GM21526 (cell line): ENCODE measurements around the gene PIPOX.

ENCODE experiments used
- ATAC-seq: cut with Tn5 transposase; IDR thresholded peaks from one replicate; pipeline ENCODE4 v1.9.1; 2021; ENCODE audit warnings: moderate library complexity; ENCODE audit not compliant: unreplicated experiment, low FRiP score

PIPOX gene

DNA sequence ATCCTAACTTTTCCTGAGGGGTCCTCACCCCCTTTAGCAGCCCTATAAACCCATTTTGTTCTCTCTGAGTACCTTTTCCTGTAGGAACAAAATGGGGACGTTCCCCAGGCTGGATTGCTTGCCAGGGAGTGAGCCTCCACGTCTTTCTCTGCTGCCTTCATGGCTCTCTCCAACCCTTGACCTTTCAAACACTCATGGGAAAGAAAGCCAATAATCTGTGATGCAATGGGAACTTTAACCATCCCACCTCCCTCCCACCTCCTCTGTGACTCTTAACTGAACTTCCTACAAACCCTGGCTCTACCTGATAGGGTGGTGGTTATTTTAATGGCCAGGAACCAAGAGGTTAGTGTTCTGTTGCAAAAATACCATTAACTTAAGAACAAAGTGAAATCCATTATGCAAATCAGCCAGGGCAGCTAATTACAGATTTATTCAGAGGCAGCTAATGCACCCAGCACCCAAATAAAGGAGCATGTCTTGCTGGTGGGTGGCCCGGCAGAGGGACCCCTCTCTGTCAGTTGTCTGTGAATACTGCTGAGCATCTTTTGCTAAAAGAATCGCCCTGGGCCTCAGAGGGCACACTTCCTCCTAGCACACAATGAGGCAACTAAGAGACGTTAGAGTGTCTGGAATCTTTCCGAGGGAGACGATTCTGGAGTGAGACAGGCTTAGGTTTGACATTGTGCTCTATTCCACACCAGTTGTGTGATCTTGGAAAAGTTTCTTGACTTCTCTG is 3.0 kb downstream of the PIPOX start:
- no peak for ATAC-seq

DNA sequence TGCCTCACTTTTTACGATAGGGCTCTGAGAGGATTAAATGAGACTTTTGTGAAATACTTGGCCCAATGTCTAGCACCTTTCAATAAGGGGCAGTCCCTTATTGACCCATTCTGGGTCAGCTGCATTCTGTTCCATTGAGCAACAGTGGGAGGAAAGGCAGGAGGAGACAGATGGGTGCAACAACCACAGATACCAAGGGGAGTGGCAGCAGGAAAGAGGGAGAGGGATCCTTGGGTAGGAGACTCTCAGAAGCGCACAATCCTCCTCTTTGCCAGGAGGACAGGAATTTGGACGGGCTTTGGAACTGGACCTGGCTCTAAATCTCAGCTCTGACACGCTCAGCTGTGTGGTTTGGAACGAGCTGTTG is 3.5 kb downstream of the PIPOX start:
- no peak for ATAC-seq

DNA sequence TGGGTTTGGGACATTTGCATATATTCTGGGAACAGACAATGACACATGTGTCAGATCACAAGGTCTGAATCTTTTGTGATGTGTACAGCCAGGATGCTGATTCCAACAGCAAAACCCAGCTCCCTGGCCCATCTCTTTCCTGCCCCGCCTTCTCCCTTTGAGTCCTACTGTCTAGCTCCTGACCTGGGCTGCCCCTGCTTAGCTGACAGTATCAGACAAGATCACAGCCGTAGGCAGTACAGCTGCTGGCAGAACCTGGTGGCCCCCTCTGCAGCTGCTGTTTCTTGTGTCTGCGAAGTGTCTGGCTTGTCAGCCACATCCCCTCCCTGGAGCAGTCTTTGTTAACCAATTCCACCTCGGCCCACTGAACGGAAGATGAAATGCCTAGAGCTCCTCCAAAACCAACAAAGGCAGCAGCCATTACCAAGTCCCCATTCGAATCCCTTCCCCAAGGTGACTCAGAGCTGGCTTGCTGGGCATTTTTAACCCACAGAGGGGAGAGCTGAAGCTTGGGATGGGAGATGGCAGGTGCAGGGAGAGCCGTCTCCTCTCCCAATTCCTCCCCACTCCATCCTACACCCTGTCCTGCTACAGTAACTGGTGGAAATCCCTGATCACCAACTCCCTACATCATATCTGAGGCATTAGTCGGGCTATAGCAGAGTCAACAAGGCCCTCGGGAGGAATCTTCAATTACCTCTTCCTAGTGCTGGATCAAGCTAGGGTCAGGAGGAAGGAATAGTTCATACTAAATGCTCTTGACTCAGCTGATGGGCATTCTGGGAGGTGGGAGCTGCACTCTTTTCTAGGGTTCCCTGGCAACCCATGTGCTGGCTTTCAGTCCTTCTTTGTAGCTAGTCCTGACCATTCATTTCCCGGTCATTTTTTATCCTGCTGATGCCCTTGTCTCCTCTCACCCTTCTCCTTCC is 5.8 kb downstream of the PIPOX start:
- no peak for ATAC-seq

DNA sequence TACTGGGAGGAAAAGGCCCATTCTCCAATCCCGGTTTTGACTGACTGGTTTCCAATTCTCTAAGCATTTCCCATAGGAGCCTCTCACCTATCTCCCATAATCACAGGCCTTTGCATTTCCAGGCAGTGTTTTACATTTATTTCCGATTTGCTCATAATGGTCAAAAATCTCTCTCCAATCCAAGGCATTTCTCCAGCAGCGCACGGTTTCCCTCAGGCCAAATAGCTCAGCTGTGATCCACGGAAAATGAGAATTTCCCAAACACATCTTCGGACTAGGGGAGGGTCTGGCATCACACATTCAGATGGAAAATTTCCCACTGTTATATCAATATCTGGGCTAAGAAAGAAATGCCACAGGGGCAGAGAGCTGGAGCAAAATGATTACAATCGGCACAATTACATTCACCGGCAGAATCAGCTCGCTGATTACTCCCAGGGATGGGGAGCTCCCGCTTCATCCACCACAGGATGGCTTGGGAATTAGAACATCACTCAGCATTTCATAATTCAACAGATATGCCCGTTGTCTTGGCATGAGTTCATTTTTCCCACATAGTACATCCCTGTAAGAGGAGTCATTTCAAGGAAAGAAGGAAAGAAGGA is 6.7 kb downstream of the PIPOX start:
- ATAC-seq, result no peak

DNA sequence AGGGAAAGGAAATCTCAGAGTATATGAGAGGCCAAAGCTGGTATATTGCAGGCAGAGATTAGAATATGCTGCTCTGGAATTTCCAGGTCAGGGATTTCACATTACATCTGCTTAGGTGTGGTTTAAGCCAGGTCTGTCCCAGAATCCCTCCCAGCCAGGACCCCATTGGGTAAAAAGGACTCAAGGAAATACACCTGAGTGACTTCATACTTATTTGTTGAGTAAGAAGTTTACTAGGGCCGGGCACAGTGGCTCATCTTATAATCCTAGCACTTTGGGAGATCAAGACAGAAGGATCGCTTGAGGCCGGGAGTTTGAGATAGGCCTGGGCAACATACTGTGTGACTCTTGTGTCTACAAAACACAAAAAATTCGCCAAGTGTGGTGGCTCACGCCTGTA is 7.2 kb downstream of the PIPOX start:
- ATAC-seq, result no peak

DNA sequence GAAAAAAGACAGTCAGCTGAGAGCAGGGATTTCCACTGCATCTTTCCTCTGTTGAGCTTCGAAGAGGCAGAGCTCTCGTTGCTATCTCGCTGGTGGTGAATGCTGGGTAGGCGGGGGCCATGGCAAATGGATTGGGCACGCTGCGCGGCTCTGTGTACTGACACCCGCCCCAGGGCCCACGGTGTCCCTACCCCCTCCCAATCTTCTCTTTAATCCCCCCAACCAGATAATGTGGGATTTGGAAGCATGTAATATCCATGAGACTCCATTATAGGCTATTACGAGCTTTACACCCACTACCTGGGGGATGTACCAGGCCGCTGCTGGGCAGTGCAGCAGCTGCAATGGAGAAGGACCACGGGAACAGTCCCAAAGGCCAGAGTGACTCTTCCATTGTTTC is 8.3 kb downstream of the PIPOX start:
- ATAC-seq, result no peak

DNA sequence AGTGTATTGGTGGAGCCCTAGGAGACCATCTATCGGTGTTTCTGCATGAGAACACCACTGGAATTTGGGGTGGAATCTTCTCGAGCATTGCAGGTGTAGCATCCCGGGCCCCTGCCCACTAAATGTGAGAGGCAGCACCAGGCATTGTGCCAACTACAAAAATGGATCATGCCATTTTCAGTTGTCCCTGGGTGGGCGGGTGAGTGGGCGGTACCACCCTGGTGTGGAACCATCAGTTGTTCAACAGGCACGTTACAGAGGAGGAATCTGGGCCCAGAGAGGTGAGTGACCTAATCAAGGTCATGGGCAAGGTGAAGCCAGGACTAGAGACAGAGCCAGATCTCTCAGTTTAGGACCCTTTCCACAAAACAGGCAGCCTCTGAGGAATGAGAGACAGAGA is 8.8 kb downstream of the PIPOX start:
- no peak for ATAC-seq

DNA sequence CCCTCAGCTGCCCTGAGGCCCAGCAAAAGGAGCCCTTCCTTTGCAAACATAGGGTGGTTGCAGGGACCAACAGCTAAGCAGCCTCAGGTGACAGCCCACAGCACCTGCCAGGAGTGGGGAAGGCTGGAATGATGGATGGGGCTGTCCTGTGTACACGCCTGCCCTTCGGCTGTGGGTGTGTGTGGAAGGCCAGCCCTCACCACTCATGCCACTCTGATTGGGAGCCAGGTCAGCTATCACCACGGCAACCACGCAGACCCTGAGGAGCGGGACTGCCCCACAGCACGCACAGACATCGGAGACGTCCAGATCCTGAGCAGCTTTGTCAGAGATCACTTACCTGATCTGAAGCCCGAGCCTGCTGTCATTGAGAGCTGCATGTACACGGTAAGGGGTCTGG is 11.9 kb downstream of the PIPOX start:
- ATAC-seq, result no peak

DNA sequence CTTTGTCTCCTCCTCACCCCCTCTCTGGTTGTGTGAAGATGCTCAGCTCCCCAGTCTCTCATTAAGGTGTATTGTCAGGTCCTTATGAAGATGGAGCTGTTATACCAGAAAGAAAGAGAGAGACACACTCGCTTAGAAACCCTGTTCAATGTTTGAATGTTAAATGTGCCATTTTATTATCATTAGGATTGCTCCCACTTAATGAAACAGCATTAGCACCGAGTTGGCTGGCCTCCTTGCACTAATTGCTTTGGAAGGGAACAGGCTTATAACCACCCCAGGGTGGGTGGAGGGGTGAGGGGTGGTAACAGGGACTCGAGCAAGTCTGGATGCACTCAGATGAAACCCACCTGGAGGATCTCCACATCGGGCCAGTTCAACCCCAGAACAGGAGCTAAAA is 14.4 kb downstream of the PIPOX start:
- no peak for ATAC-seq

DNA sequence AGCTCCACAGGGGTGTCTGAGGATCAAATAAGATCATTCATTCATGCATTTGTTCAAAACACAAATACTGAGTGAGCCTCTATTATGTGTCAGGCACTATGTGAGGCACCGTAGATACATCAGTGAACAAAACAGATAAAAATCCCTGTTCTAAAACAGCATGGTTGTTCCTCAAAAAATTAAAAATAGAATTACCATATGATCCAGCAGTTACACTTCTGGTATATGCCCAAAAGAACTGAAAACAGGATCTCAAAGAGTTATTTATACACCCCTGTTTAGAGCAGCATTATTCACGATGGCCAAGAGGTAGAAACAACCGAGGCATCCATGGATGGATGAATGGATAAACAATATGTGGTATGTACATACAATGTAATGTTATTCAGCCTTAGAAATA is 15.4 kb downstream of the PIPOX start:
- ATAC-seq, result no peak

DNA sequence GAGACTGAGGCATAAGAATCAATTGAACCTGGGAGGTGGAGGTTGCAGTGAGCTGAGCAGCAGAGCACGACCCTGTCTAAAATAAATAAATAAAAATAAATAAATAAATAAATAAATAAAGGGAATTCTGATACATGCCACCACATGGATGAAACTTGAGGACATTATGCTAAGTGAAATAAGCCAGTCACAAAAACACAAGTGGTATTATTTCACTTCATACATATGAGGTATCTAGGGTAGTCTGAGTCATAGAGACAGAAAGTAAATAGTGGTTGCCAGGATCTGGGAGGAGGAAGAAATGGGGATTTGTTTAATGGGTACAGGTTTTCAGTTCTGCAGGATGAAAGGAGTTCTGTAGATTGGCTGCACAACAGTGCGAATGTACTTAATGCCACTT is 16.3 kb downstream of the PIPOX start:
- no peak for ATAC-seq

DNA sequence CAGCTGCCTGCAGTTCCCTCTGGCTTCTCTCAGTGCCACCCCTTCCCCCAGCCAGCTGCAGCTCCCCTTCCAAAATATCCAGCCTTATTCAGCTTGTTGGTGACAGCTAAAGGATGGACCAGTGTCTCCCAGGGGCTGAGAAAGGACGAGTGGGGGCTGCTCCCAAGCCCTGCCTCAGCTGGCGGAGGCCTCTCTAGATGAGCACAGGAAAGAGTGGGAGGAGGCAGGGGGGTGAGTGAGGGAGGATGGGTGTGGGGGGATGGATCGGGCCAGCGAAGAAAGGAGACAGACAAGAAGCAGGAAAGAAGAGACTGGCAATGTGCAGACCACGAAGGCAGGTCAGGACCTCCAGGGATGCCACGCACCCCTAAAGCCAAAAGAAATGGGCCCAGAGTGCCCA is 17.5 kb downstream of the PIPOX start:
- no peak for ATAC-seq

DNA sequence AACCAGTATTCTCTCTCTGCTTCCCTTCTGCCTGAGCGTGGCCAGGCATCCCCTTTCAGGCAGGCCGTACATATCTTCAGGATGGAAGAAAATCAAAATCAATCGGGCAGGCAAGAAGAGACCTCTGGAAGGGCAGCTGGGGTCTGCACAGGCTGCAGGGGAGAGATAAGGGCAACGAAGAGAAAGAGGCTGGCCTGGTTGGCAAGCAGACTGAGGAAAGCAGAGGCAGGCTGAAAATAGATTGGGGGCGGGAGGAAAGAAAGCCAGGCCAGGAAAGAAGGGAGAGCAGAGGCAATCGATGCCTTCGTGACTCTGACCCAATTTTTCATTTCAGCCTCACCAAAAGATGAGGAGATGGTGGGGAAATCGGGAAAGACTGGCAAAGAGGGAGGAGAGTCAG is 18.1 kb downstream of the PIPOX start:
- ATAC-seq, result no peak

DNA sequence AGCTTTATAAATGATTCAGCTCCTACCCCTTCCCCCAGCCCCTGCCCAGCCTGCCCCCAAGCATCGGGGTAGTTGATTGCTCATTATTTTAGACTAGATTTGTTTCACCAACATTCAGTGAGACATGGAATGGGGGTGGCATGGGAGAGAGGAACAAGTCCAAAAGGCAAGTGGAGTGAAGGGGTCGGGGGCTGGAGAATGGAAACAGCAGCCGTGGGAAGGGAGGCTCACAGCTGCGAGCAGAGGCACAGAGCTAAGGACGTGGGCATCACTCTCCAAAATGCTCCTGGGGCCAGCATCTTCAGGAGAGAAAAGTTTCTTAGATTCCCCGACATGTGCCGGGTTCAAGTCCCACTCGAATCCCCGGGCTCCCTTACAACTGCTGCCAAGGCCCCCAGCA is 19.3 kb downstream of the PIPOX start:
- ATAC-seq, result no peak

DNA sequence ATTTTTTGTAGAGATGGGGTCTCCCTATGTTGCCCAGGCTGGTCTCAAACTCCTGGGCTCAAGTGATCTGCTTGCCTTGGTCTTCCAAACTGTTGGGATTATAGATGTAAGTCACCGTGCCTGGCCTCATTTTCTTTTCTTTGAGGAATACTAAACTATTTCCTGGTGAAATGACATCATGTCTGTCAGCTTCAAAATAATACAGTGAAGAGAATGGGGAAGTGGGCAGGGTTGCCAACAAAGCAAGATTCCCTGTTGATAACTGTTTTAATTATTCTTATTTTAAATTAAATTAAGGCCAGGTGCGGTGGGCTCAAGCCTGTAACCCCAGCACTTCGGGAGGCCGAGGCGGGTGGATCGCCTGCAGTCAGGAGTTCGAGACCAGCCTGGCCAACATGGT is 21.1 kb downstream of the PIPOX start:
- ATAC-seq, result no peak

DNA sequence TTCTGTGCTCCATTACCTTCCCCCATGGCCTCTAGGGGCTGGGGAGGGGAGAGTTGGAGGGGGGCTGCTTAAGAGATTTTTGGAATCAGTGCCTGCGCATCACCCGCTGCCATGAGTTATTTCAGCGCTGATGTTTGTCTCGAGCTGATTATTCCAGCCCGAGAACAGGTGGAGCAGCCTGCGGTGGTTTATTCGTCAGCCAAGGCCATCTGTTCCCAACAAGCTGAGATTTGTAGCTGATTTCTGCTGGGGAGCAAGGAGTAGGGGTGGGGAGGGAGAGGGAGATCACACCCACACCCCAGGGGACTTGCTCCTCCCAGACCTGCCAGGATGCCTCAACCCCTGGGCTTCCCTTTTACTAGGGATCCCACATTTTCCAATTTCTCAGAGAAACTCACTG is 23.1 kb downstream of the PIPOX start:
- no peak for ATAC-seq

DNA sequence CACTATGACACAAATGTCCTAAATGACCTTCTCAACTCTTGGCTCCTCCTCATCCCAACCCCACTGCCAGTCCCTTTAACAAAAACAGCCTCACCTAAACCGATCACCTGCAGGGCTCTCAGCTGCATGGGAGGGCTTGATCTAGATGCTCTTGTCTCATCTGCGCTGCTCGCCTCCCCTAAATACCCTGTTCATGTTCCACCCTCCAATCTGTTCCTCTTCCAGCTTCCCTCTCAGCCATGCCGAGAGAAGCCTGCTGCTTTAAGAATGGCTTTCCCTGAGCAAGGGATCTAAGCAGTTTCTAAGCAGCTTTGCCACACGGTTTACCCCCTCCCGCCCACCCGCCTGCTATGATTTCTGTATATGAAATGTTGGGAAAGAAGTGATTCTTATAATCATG is 23.7 kb downstream of the PIPOX start:
- no peak for ATAC-seq

DNA sequence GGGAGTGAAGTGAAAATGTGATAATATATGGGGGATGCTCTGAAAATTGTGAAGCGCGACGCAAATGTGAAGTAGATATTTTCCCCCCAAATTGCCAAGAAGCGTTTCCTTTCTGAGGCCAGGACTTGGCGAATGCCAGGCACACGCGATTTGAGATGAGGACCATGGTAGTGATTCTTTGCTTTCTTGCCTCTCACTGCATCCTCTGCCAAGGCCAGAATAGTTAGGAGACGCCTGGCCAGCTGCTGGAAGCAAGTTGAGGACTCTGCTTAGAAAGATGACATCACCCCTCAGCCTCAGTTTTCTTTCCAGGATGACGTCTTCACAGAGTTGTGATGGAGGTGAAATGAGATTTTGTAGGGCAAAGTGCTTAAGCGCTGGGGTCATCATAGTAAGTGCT is 25.9 kb downstream of the PIPOX start:
- no peak for ATAC-seq

DNA sequence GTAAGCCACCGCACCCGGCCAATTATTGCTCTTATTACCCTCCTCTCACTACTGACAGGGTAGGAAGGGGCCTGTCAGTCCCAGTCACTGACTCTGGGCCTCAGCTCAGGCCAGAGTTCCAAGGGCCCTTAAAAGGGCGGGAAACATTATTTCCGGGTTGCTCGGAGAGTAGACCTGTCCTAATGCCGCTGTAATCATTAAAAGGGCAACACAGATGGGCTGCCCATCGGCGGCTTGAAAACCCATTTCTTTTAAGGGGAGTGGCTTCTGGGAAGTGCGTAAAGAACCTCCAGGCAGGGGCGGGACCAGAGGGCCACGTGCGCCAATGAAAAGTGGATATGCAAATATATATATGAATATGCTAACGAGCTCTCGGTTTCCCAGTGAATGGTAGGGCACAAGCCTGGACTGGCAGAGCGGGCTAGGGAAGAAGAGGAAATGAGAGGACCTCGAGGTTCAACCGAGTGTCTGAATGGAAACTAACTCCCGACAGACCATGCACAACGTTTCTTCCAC is 26.6 kb downstream of the PIPOX start:
- ATAC-seq, result no peak

DNA sequence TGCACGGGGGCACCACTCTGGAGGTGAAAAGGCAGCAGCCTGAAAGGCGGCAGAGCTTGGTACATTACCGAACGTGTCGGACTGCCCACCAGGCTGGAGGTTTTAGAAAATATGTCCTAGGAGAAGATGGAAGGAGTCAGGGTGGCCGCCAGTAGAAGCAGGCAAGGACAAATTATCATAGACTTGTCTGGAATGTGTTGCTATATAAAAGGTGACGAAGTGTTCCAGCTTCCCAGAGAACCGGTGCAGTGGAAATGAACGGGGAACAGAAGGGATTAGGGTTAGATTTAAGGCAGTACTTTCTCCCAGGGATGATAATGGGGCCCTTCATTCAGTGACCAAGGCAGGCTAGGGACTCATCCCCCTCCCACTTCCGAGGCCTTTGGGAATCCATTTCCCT is 27.4 kb downstream of the PIPOX start:
- ATAC-seq, result no peak

DNA sequence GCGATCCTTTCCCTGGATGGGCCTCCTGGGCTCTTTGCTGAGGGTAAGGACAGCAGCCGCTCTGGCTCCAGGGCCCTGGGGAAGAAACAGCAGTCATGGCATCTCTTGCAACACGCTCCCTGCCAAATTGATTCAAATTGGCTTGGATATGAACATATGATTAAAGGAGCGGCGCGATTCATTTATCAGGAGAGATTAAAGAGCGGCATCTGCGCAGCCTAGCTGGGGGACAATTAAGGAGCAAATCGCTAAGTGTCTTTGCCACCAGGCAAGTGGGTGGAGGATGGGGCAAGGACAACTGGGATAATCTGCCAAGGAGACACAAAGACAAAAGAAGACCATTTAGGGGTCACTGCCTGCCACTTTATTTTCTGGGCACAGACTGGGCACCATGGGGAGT is 27.8 kb downstream of the PIPOX start:
- no peak for ATAC-seq
